GM18499 (cell line): ENCODE measurements around the gene HEXIM1.
A peak's percentile ranks its signal among the peaks of the same experiment; 100 is the strongest.

ENCODE experiments used
- ATAC-seq: cut with Tn5 transposase; IDR thresholded peaks from one replicate; pipeline ENCODE4 v1.9.1; 2021; ENCODE audit warnings: moderate number of reproducible peaks; ENCODE audit not compliant: insufficient read depth, unreplicated experiment

The HEXIM1 gene

DNA sequence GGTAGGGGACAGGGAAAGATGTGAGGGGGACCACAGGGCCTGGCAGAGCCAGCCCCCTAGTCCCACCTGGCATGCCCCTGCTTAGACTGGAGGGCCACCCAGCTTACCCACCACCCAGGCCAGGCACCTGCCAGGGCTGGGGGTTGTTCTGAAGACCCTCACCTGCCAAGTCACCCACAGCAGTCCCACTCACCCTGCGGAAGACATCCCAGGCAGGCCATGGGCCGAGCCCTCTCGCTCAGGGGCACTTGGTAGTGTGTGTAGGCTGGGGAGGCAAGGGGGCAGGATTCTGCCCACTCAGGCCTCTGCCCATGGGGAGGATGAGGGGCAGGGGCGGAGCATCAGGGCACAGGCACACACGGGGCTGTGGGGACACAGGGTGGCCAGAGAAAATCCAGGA is 19.9 kb upstream of the HEXIM1 start:
- ATAC-seq: no peak

DNA sequence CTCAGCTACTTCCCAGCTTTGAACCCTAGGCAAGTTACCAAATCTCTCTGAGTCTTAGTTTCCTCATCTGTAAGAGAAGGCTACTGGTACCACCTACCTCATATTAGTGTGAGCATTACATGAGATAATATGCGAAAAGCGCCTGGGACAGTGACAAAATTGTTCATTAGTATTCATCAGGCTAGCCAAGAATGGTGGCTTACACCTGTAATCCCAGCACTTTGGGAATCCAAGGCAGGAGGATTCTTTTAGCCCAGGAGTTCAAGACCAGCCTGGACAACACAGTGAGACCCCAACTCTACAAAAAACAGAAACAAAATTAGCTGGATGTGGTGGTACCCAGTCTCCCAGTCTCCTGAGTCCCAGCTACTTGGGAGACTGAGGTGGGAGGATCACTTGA is 19.3 kb upstream of the HEXIM1 start:
- ATAC-seq: no peak

DNA sequence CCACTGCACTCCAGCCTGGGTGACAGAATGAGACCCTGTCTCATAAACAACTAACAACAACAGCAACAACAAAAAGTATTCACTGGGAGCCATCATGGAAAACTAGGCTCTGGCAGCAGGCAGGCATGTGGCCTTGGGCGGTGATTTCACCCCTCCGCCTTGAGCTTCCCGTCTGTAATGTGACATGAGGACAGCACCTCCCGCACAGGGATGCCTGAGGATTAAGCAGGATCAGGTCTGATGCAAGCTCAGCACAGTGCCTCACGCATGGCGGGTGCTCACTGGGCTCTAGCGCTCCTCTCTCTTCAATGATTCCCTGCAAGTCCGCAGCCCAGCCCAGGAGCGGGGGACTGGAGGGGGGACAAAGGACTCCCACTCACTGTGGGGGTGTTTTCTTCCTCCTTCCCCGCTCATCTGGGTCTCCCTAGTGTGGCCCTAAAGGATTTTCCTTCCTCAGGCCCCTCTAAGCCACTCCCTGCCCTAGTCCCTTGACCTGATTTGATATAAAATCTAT is 18.8 kb upstream of the HEXIM1 start:
- no peak for ATAC-seq

DNA sequence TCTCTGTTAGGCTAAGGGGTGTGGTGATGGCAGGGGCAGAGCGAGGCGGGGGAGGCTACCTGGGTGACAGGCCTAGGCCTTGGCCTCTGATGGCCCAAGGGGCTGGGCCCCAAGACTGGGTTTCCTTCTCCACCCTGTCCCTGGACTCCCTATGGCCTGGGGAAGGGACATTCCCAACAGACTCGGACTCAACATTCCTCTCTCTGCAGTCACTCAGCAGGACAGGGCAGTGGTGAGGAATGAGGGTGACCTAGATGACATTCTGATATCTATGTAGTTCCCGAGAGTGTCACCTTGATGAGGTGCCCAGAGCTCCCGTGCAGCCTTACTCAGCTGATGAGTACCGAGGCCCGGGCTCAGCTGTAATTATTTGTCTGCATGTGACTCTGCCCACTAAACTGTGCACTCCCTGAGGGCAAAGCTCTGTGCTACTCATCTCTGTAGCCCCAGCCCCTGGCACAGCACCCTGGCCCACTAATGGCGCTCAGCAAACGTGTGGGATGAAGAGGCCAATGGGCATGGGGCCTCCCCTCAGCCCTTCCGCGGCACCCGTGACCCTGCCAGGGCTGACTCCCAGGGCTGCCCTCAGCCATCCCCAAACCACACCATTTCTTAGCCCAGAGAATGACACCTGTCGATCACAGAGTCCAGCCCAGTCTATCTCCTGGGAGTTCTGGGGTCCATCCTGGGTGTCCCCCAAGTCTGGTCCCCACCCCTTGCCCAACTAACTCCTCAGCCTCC is 18.2 kb upstream of the HEXIM1 start:
- ATAC-seq: no peak

DNA sequence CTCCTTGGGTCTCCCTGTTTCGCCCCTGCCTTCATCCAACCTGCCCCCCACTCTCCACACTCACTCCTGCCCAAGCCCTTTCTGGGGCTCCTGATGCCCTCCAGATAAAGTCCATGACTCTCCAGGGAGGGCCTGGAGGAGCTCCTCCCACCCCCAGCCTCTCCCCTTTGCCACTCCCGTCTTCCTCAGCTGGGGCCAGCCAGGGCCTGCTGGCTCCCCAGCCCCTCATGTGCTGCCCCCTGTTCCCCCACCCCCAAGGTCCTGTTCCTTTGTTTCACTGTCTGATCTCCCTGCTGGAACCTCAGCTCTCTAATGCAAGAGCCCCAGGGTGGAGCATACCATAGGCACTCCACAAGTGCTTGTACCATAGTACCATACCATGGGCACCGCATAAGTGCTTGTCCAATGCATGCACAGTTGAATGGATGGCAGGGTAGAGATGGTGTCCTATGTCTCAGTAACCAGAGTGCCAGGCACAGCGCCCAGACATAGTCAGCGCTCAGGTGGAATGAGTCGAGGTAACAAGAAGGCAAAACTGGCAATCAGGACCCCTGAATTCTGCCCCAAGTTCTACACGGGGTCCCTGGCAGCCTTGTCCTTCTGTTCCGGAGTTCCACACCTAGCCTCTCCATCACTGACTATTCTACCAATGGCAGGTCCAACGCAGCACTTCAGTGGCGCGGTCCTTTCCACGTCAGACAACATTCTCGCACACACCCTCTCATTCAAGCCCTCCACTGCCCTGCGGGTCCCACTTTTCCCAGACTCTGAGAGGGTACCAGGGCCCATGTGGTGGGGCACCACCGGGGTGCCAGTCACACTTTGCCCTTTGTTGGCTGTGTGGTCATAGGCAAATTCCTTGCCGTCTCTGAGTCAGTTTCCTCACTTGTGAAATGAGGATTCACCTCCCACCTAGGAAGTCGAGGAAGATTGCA is 17.3 kb upstream of the HEXIM1 start:
- ATAC-seq: no peak

DNA sequence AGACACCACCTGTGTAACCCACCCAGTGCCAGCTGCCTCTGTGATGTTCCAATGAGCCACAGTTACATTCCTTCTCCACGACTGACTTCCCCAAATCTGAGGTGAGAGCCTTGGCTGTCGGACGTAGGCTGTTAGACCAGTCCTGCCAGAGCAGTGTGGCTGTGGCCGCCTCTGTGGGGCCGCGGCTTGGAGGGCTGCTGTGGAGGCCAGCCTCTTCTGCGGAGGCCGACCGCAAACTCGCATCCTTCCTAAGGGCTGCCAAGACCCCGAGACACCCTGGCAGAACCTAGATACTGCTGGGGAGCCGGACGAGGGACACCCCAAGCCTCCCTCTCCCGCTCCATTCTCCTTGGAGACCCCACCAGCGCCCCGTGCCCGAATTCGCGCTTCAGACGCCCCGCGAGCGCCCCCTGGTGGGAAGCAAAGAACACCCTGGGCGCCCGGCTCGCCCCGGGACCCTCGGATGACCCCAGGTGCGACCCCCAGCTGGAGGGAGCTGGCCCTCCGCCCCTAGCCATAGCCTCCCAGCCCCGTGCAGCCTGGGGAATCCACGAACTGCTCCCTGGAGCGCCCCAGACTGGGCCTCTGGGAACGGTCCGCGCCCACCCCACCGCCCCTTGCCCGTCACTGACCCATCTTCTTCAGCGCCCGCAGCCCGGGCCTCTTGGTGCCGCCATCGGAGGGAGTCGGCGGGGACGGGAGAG is 16.5 kb upstream of the HEXIM1 start:
- ATAC-seq: no peak

DNA sequence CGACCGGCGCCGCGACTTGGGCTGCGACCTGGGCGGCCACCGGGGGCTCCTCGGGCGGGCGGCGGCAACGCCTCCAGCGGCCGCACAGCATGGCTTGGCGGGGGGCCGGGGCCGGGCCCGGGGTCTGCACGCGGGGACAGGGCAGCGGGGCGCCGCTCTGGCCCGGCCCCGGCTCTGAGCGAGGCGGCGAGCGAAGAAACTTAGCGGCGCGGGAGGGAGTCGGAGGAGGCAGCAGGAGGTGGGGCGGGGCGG is 16.0 kb upstream of the HEXIM1 start, which contains the start of gene PLCD3:
PLCD3 (minus strand) TSS at position 196 of the 252 bp plus-strand sequence; CDS start at position 91, 105 bp downstream.
- ATAC-seq: no peak

DNA sequence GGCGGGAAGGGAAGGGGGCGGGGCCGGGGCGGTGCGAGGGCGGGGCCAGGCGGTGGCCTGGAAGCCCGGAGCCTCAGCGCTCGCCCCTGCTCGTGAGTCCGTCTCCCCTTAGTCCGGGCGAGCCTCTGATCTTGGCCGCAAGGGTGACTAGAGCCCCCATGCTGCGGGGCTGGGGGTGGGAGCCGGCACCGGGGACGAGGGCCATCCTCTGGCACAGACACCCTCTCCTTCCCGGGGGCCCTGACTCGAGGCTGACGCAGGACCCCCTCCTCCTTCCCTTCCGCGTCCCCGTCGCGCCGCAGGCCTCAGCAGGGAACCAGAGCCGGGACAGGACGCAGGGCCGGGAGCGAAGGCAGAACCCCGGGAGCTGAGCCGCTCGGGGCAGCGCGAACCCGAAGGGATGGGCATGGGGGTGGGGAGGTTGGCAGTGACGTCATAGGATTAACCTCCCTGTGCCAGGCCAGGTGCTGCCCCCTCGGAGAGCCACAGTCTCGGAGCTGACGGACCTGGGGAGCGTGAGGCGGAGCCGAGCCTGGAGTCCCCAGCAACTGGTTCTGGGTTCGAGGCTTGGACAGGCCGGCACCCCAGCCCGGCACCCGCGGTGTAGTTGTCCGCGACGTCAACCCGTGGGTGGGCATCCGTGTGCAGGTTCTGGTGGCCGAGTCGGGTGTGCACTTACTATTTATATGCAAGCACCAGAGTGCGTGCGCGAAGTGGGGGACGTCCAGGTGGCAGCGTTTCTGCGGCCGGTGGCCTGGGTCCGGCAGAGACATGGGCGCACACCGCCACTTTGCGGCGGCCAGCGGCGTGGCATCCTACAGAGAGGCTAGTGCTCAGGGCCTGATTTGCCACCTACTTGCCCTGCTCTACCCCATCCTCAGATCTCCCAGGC is 15.5 kb upstream of the HEXIM1 start:
- no peak for ATAC-seq

DNA sequence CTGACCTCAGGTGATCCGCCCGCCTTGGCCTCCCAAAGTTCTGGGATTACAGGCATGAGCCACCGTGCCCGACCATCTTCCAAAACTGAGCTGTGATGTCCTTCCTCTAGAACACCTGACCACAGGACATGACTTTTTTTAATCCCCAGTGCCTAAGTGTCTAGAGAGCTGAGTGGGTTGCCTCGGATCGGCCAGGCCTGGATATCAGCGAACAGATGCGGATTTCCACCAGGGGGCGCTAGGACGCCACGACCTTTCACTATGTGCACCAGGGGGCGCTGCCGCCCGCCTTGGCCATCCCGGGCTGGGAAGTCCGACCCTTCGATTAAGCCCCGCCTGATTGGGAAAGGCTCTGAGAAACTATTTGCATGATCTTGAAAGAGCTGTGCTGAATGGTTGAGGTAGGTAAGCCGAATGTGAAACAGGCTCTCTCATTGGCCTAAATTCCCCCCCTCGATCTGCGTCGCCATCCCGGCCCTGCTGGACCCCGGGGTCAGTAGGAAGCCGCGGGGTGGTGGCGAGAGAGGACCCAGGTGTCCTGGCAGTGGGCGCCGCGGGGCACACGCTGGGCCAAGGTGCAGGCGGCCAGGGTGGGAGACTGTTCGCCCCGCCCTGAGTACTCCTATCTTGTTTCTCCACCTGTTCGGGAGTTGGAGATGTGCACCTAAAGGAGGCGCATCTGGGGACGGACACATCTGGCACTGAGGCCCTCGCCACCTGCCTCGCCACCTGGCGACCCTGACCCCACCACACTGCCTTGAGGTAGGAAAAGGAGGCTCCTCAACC is 12.9 kb upstream of the HEXIM1 start, which contains the start of gene ACBD4:
ACBD4 (plus strand) TSS at position 496 of the 786 bp plus-strand sequence. CDS start 458 bp downstream, outside the sequence.
- peak; percentile 79 for ATAC-seq

DNA sequence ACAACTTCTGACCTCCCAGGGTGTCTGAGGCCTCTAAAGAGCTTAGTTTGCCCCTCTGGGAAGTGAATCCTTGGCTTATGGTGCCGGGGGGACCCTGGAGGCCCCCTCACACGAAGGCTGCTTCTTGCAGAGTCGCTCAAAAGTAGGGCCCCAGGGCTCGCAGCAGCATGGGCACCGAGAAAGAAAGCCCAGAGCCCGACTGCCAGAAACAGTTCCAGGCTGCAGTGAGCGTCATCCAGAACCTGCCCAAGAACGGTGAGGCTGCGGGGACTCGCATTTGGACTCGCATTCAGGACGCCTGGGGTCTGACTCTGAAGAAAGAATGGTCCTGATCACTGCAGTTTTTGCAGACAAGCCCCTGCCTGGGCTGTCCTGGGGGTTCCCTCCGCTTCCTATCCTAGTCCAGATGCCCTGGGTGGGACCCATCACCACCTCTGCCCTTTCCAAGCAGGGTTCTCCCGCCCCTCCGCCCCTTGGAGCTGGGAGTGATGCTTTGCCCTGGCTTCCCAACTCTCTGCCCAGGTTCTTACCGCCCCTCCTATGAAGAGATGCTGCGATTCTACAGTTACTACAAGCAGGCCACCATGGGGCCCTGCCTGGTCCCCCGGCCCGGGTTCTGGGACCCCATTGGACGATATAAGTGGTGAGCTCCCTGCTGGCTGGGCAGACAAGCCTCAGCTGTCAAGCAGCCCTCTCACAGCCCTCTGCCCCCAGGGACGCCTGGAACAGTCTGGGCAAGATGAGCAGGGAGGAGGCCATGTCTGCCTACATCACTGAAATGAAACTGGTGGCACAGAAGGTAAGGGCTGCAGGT is 12.1 kb upstream of the HEXIM1 start:
- ATAC-seq: no peak

DNA sequence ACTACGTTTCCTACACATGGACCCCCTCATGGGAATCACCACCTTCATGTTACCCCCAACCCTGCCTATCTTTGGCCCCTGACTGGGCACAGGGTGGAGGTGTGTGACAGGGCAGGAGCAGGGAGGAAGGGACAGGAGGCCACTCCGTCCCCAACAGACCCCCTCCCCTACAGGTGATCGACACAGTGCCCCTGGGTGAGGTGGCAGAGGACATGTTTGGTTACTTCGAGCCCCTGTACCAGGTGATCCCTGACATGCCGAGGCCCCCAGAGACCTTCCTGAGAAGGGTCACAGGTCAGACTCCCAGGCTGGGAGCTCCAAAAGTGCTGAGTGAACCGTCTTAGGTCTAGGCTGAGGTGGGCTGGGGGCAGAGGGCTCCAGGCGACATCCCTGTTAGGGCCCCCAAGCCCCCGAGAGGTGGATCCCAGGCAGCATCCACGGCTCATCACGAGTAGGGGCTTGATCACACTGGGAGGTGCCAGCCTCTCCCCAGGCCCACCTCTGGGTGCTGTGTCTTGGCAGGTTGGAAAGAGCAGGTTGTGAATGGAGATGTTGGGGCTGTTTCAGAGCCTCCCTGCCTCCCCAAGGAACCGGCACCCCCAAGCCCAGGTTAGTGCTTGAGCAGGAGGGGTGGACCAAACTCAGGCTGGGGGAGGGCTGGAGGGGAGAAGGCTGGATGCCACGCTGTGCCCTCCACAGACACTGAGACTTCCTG is 11.3 kb upstream of the HEXIM1 start:
- ATAC-seq: no peak

DNA sequence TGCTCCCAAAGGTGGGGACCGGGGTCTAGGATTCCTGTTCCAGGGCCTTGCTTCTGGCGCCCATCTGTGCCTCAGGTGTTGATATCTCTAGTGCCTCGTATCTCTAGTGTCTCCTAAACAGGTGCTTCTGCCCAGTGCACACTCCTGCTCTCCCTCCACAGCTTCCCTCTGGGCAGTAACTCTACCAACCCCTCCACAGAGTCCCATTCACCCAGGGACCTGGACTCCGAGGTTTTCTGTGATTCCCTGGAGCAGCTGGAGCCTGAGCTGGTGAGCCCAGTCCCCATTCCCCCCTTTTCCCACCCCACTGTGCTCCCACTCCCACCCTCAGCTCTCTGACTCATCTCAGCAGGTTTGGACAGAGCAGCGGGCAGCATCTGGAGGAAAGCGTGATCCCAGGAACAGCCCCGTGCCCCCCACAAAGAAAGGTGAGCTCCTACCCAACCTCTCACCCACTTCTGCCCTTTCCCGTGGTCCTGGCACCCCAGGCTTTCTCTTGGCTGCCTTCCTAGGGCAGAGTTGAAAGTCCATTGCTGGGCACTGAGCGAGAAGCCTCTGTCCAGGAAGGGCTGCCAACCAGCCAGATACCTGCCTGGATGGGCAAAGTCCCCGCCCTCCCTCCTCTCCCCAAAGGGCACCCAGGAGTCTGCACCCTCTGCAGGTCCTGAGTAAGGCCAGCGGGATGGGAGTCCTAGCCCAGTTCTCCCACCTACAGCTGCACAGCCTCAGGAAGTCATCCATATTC is 10.5 kb upstream of the HEXIM1 start:
- ATAC-seq: no peak

DNA sequence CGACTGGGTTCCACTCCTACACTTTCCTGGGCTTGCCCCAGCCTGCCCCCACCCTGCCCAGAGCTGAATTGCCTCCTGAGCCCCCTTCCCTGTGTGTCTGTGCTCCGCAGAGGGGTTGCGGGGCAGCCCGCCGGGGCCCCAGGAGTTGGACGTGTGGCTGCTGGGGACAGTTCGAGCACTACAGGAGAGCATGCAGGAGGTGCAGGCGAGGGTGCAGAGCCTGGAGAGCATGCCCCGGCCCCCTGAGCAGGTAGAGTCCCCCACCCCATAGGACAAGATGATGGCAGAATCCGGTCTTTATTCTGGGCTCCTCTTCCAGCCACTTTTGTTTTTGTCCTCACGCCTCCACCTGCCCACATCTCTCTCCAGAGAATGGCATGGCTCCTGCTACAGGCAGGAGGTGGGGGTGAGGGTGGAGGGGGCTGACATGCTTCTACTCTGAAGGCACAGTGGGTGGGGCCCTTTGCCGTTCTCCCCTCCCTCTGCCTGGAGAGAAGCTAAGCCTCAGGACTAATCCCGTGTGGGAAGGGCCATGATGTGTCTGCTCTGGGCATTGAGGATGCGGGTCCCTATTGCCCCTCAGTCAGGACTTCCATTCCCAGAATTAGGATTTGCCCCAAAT is 9.3 kb upstream of the HEXIM1 start:
- no peak for ATAC-seq

DNA sequence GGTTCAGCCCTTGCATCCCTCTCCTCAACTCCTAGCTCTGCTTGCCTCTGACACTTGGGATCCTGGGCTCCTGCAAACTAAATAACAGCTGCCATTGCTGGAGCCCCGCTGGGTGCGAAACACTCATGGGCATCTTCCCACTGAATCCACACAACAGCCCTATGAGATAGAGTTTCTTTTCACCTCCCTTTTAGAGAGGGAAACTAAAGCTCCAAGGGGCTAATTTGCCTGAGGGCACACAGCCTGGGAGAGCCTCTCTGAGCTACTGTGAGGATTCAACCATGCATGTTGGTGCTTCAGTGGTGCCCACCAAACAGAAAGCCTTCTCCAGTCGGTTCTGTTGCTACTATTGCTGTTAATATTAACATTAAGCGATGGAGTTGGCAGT is 8.7 kb upstream of the HEXIM1 start:
- ATAC-seq: no peak

DNA sequence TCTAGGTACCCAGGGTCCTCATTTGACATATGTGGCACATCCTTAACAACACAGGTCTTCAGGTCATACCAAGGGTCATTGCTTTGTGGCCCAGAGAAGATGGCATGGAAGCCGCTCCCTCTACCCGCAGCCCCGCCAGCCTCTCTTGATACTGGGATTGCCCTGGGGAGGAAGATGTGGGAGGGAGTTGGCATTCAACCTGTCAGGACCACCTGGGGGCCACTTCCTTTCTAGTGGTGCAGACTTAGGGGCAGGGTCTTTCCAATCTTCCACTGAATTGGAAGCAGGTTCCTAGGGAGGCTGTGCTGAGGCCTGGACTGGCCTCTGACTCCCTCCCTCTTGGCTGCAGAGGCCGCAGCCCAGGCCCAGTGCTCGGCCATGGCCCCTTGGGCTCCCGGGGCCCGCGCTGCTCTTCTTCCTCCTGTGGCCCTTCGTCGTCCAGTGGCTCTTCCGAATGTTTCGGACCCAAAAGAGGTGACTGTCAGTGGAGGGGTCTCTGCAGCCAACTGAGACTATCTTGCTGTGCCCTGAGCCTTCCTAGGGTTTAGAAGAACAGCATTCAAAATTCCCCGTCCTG is 5.1 kb upstream of the HEXIM1 start:
- ATAC-seq: no peak

DNA sequence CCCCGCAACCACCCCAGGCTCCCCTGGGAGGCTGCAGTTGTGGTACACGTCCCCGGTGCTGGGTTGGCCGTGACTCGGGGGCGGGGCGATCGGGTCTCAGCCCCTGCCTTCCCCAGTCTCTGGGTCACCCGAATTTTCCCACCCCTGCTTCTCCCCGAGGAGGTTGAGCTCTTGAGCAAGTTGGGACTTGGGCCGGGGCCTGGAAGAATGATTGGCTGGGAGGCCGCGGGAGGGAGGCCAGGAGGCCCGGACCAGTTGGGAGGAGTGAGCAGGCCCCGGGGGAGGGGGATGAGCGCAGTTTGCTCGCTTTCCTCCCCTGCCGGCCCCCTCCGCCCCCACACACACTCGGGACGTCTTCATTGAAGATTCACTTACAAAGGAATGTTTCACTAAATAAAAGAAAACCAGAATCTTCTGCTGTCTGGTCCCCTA is 4.5 kb upstream of the HEXIM1 start:
- ATAC-seq: no peak
